Measurements from ENCODE around the gene LYL1. TPM values are rescaled to one million over a fixed set of nuclear protein-coding genes. Genes with fewer than 3 reads are reported as not detected.

Gene LYL1
- total RNA-seq, 2 experiments from 2014 or later: 66.8 to 72.5 TPM

- no peak for TF ChIP-seq CTCF (conservative IDR thresholded peaks at IDR 0.05; ENCODE audit: low read length)
- no peak for TF ChIP-seq EZH2phosphoT487 (IDR thresholded peaks at IDR 0.05; ENCODE audit: borderline replicate concordance, low read depth, low read length)
- CTCF ChIA-PET (ENCODE audit: unreplicated experiment): no interaction called here
- no peaks in the 10 kb centered on the region for H3K9me3 ChIP-seq (ENCODE audit: low read length)
- TSS peak; percentile 58 for BruUV-seq (replicated peaks)
- intact Hi-C loops (cut with micrococcal nuclease; ENCODE audit: unreplicated experiment): no loop called here
- no peaks in the 10 kb centered on the region for H3K79me2 ChIP-seq (ENCODE audit: insufficient read depth, low read depth, low read length)
- H4K20me1 ChIP-seq (ENCODE audit: insufficient read depth, low read length): no peaks in the 10 kb centered on the region
- H3K4me2 ChIP-seq (ENCODE audit: low read length): no peak overlapping the region
- peaks cover 55% of the 10 kb centered on the region for H3K36me3 ChIP-seq (ENCODE audit: insufficient read depth, low read length)
- no peak overlapping the region for H3K27ac ChIP-seq (ENCODE audit: low read depth, low read length, poor library complexity, severe bottlenecking)
- H3K4me3 ChIP-seq (ENCODE audit: low read depth, low read length, poor library complexity, severe bottlenecking): no peak overlapping the region
- POLR2A ChIA-PET: no interaction called here
- no peaks in the 10 kb centered on the region for H3K4me1 ChIP-seq (ENCODE audit: insufficient read depth, low read length, poor library complexity, severe bottlenecking)
- H3K9me2 ChIP-seq (ENCODE audit: insufficient read depth, low read length): no peaks in the 10 kb centered on the region
- DNase-seq (ENCODE audit: low spot score): no peak
- H2AFZ ChIP-seq (ENCODE audit: low read length): no peak overlapping the region
Measured at GRCh38 chr19:13139633-13140311, 37.1 kb upstream of the LYL1 start.

GRCh38 chr19:13138916-13139198, 36.2 kb upstream of the LYL1 start:
- ChIA-PET POLR2A (no interaction called here), CTCF (ENCODE audit: unreplicated experiment) (no interaction called here)
- DNase-seq (ENCODE audit: low spot score): no peak
- Histone ChIP-seq H4K20me1 (ENCODE audit: insufficient read depth, low read length) (no peaks in the 10 kb centered on the region), H3K4me1 (ENCODE audit: insufficient read depth, low read length, poor library complexity, severe bottlenecking) (no peaks in the 10 kb centered on the region), H2AFZ (ENCODE audit: low read length) (no peak overlapping the region), H3K4me3 (ENCODE audit: low read depth, low read length, poor library complexity, severe bottlenecking) (no peak overlapping the region), H3K36me3 (ENCODE audit: insufficient read depth, low read length) (peaks cover 50% of the 10 kb centered on the region), H3K79me2 (ENCODE audit: insufficient read depth, low read depth, low read length) (peaks cover 2% of the 10 kb centered on the region; the same call in 1 of the 2 replicates), H3K9me3 (ENCODE audit: low read length) (no peaks in the 10 kb centered on the region), H3K27ac (ENCODE audit: low read depth, low read length, poor library complexity, severe bottlenecking) (no peak overlapping the region), H3K4me2 (ENCODE audit: low read length) (no peak overlapping the region), H3K9me2 (ENCODE audit: insufficient read depth, low read length) (no peaks in the 10 kb centered on the region)
- no peak for TF ChIP-seq EZH2phosphoT487 (IDR thresholded peaks at IDR 0.05; ENCODE audit: borderline replicate concordance, low read depth, low read length)
- TF ChIP-seq CTCF (conservative IDR thresholded peaks at IDR 0.05; ENCODE audit: low read length): no peak
- BruUV-seq (replicated peaks): no TSS peak
- intact Hi-C loops (cut with micrococcal nuclease; ENCODE audit: unreplicated experiment): no loop called here

- Histone ChIP-seq H4K20me1 (ENCODE audit: insufficient read depth, low read length) (no peaks in the 10 kb centered on the region), H3K4me1 (ENCODE audit: insufficient read depth, low read length, poor library complexity, severe bottlenecking) (no peaks in the 10 kb centered on the region), H3K4me2 (ENCODE audit: low read length) (no peak overlapping the region), H2AFZ (ENCODE audit: low read length) (no peak overlapping the region), H3K9me2 (ENCODE audit: insufficient read depth, low read length) (no peaks in the 10 kb centered on the region), H3K79me2 (ENCODE audit: insufficient read depth, low read depth, low read length) (peaks cover 6% of the 10 kb centered on the region; the same call in 1 of the 2 replicates), H3K27ac (ENCODE audit: low read depth, low read length, poor library complexity, severe bottlenecking) (no peak overlapping the region), H3K4me3 (ENCODE audit: low read depth, low read length, poor library complexity, severe bottlenecking) (no peak overlapping the region), H3K9me3 (ENCODE audit: low read length) (no peaks in the 10 kb centered on the region), H3K36me3 (ENCODE audit: insufficient read depth, low read length) (peaks cover 55% of the 10 kb centered on the region)
- CTCF ChIA-PET (ENCODE audit: unreplicated experiment): no interaction called here
- DNase-seq (ENCODE audit: low spot score): no peak
- TF ChIP-seq CTCF (conservative IDR thresholded peaks at IDR 0.05; ENCODE audit: low read length) (no peak), EZH2phosphoT487 (IDR thresholded peaks at IDR 0.05; ENCODE audit: borderline replicate concordance, low read depth, low read length) (no peak)
- no TSS peak for BruUV-seq (replicated peaks)
- POLR2A ChIA-PET: no interaction called here
- intact Hi-C loops (cut with micrococcal nuclease; ENCODE audit: unreplicated experiment): no loop called here
Measured at GRCh38 chr19:13138171-13138915, 35.7 kb upstream of the LYL1 start.
